Endometrium (tissue), 2 donors: ENCODE data around the gene SLC12A8.
"Not testable (repeated sequence)": the region's sequence is repeated elsewhere in the genome, so short reads cannot be mapped to it uniquely, and the experiment has no call there.

Source experiments
- FAIRE-seq: peaks from 2 replicates; lab custom pipeline; 2012; peaks lifted over from hg19 to GRCh38; lab: Jason Lieb, UNC
- donor health status: control.
- donor health status: control.

Gene SLC12A8

DNA sequence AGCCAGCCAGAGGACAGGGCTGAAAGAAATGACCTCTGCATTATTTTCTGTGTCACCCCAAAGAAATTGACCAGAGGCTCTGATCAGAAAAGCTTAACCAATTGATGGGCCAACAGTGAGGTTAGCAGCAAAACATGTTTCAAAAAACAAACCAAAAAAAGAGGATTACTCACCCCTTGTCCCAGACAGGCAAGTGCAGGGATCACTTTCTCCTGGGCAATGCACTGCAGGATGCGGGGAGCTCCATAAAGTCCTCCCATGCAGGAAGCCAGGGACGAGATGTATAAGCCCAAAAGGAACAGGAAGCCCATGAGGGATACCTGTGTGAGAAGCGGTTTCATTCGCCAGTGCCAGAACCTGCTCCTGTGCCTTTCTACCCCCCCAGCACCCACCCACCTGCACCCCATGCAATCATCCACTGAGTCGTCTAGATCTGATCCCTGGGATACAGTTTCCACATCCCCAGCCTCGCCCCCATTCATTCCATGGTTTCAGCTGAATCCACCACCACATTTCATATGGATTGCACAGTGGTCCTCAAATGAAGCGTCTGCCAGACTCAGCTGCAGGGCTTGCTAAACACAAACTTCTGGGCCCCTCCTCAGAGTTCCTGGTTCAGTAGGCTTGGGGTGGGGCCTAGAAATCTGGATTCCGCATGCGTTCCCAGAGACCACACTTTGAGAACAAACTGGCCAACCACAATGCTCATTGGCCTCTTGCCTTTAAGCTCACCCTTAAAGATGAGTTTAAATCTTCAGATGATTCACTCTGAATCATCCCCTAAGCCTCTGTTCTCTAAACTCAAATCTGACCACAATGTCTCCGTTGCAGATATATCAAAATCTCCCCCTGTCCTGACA, 102.3 kb downstream of the SLC12A8 start:
- FAIRE-seq = no peak

GRCh38 chr3:125109536-125109925, 103.0 kb downstream of the SLC12A8 start:
- FAIRE-seq = no peak

DNA sequence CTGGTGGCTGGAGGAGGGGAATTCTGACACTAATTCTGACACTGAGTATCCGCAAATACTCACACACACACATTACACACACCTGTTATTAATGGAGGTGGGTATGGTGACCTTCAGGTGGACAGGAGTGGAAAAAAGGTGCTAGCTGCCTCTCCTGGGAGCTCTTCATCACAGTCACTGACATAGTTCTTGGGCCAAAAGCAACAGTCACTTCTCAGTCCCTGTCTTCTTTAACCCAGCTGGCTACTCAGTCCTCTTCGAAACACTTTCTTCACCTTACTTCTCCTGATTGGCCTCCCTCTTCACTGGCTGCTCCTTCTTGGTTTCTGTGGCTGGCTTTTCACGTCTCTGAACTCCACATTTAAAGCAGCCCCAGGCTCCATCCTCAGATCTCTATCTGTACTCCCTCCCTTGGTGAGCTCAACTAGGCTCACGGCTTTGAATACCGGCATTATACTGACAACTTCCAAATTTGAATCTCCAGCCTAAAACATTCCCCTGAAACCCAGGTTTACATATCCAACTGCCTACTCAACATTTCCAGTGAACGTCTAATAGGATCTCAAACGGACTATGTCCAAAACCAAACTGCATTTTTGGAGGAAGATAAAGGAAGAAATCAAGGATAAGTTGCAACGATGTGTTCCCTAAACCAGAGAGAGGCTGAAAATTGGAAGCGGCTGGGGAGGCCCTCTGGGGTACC, 103.6 kb downstream of the SLC12A8 start:
- no peak for FAIRE-seq

DNA sequence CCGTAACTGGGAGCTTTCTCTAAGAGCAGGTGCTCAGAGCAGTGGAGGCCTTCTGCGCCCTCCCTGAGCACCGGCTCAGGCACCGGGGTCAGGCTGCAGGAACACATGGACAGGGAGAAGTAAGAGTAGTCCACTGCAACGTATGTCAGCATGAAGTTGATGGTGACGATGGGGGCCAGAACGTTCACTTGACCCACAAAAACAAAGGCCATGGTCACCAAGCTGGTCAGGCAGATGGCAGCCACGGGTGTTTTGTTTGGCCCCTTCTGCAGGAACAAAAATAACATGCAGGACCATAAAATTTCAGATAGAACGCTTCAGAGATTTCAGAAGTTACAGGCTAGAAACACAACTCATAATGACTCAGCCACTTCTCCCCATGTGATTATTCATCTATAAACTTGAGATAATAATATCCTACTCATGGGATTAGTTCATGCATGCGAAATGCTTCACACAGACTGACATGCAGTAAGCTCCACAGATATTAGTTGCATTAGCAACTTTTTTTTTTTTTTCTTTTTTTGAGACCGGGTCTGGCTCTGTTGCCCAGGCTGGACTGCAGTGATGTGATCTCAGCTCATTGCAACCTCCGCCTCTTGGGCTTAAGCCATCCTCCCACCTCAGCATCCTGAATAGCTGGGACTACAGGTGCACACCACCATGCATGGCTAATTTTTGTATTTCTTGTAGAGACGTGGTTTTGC, 104.5 kb downstream of the SLC12A8 start:
- FAIRE-seq = no peak

GRCh38 chr3:125107363-125107762, 105.2 kb downstream of the SLC12A8 start:
- FAIRE-seq = no peak

GRCh38 chr3:125105116-125105515, 107.4 kb downstream of the SLC12A8 start:
- FAIRE-seq = no peak

DNA sequence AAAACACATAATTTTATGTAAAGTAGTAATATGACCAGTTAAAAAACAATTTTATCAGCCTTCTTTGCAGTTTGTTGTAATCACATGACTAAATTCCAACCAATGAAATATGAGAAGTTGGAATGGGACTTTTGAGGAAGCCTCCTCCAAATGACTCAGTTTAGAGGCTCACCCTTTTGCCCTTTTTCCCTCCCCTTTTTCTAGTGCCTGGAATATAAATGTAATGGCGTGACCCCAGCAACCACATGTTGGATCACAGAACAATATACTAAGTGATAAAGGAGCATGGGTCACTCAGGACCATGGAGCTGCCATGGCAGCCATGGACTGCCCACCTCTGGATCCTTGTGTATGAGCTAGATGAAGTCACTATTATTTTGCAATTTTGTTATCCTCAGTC, 107.9 kb downstream of the SLC12A8 start:
- no peak for FAIRE-seq

DNA sequence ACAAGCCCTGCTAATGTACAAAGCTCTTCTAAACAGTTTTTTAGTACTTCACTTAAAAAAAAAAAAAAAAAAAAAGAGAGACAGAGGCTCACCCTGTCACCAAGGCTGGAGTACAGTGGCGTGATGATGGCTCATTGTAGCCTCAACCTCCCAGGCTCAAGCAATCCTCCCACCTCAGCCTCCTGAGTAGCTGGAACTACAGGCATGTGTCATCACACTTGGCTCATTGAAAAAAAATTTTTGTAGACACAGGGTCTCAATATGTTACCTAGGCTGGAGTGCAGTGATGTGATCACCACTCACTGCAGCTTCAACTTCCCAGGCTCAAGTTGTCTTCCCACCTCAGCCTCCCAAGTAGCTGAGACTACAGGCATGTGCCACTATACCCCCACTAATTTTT, 109.1 kb downstream of the SLC12A8 start:
- no peak for FAIRE-seq

GRCh38 chr3:125102470-125102869, 110.1 kb downstream of the SLC12A8 start:
- no peak for FAIRE-seq

DNA sequence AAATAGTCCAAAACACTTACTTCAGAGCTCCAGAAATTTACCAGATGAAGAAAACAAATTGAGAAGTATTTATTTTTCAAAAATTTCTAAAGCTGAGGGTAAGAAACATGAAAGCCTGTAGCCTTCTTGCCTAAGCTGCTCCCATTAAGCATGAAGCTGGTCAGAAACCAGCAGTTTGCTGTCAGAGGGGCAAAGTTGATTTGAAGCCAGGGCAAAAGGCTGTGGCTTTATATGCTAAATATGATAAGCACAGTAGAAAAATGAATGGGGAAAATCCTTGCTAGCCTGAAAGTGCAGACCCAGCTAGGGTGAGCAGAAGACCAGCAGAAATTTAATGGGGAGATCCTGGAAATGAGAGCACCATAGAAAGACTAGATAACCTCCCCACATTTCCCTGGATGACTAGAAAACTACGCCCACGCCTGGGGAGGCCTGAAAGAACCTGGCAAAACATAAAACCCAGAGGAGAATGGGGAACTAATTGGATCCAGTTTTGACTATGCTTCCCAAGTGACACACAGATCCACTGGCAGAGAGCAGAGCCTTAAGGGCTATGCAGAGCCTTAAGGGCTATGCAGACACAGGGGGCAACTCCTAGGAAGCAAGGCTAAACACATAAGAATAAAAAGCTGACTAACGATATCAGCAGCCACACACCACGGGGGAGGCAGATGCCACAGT, 113.8 kb downstream of the SLC12A8 start:
- FAIRE-seq = no peak

GRCh38 chr3:125090649-125091048, 121.9 kb downstream of the SLC12A8 start:
- FAIRE-seq = no peak

DNA sequence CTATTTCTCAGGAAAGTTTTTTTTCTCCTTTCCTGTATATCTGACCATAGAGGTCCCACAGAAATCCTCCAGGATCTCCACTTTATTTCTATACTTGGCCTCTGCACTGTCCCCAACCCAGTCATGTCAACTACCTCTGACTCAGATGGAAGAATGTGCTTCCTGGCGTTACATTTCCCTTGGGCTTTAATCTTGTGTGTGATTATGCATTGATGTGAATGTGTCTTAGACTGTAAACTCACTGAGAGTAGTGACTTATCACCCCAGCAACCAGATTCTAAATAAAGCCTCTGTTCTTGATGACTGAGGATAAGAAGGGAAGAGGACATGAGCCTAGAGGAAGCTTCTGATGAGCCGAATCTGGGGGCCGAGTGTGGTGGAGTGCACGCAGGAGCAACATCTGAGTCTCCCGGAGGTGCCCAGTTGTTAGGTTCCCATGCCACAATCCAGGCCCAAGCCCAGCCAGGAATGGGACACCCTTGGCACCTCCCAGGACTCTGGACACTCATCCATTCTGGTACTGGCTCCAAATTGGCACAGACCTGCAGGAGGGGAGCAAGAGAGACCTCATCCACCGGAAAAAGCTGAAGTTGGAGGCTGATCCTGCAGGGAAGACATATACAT, 124.7 kb downstream of the SLC12A8 start:
- FAIRE-seq = no peak

DNA sequence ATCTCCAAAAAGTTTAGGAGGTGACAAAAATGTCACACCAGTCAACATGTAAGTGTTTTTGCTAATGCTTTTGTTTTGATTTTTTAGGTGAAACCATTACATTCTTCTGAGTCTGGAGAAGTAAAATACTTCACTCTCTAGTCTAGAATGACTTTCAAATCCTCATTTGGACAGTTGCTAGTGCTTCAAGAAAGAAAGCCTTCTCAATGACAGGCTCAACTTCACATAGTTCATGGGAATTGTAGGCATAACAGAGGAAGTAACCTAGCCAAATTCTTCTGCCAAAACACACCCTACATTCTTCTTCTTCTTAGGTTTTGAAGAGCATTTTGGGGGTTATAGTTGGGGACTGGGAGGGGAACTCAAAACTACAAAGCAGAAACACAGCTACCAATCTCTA, 127.4 kb downstream of the SLC12A8 start:
- FAIRE-seq = no peak

- FAIRE-seq = no peak
Observed at GRCh38 chr3:125083776-125084175, 128.8 kb downstream of the SLC12A8 start.

DNA sequence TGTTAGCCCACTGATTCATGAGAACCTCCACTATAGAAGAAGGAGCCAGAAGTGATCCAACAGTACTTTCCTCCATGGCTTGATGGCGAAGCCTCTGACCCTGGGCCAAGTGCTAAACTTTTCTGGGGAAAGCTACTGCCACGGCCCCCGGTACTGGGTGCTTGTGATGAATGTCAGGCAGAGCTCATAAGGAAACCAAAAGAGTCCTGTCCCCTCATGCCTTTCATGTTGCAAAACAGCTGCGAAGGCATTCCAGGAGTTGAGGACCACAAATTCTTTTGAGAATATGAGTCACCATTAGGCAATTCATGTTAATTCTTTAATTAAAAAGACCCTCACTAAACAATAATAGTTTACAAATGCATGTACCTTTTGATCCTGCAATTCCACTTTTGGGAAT, 130.2 kb downstream of the SLC12A8 start:
- FAIRE-seq = not testable (repeated sequence)

DNA sequence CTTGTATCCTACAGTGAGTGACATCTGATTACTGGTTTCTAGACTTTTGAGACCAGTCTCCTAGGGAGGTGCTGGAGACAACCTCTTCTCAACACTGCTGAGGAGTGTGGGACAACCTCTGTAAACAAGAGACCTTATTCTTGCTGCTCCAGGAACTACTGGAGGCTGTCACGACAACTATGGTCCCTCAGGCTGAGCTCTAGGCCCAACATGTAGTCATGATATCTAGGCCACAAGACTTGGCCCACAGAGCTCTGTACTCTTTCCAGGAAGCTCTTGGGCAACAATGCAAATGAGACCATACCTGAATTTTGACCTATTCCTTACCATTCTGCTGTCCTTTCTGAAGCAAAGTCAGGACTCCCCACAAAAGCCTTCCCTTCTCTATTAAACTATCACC, 132.5 kb downstream of the SLC12A8 start:
- FAIRE-seq = no peak

GRCh38 chr3:125079675-125080045, 132.9 kb downstream of the SLC12A8 start:
- no peak for FAIRE-seq

DNA sequence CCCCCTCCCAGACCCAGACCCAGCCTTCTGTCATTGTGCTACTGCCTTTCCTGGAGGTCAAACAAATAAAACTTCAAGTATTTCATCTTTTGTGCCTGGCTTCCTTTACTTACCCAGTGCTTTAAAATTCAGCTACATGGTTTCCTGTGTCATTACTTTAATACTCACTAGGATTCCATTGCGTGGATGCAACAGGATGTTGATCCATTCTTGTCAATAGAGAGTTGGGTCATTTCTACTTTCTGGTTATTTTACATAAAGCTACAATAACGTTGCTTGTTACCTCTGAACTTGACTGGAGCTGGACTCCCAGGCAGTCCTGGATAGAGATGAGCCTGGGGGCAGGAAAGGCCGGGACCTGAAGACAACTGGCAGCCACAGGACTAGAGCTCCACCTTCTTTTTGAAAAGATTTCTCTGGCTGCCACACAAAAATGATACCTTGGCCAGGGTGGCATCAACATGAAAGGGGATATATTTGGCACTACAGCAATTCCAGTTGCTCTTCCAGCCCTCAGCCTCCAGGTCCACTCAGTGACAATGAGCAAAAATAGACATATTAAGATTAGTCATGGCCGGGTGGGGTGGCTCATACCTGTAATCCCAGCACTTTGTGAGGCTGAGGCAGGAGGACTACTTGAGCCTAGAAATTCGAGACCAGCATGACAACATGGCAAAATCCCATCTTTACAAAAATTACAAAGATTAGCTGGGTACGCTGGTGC, 133.4 kb downstream of the SLC12A8 start:
- no peak for FAIRE-seq

GRCh38 chr3:125077864-125078263, 134.7 kb downstream of the SLC12A8 start:
- FAIRE-seq = no peak

GRCh38 chr3:125076464-125076863, 136.1 kb downstream of the SLC12A8 start:
- no peak for FAIRE-seq

- FAIRE-seq = no peak
Observed at GRCh38 chr3:125075738-125076137, 136.8 kb downstream of the SLC12A8 start.
